HG03097 (cell line): Measurements from ENCODE around the gene ORC3.

ENCODE experiments used
- ATAC-seq: cut with Tn5 transposase; IDR thresholded peaks from one replicate; pipeline ENCODE4 v1.9.1; 2021; ENCODE audit not compliant: unreplicated experiment, low FRiP score

Gene ORC3

DNA sequence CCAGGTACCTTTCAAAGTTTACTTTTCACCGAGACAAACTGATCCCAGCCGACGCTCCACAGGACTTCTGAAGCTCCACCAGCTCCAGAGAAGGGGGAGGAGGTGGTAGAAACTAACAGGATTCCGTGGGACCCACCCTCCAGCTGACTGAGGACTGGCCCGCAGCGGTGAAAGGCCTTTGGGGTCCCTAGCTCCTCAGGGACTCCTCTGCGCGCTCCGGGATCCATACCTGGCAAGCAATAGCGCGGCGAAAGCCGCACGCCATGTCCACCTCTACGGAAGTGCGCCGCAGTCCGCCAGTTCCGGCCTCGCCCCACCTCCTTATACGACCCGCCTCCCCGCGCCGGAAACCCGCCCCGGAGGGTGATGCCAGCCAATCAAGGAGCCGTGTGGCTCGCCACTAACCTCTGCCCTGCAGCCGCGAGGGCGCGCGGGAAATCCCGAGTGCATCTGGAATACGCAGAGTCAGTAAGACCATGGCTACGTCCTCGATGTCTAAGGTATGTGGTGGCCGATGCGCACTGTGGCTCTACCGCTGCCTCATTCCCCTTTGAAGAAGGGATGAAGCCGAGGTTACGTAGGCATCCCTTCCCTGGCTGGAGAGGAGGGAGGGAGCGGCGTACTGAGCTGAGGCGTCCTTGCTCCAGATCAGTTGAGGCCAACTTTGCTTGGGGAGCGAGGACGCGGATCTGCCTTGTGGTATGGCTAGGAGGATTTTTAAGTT, at the start of gene ORC3, which contains the start of gene RARS2:
ORC3 (plus strand) TSS at position 443 of the 724 bp plus-strand sequence; CDS start at position 477, 34 bp downstream.
RARS2 (minus strand) TSS at position 295 of the 724 bp plus-strand sequence; CDS start at position 265, 30 bp downstream.
- peak; percentile 100 for ATAC-seq

DNA sequence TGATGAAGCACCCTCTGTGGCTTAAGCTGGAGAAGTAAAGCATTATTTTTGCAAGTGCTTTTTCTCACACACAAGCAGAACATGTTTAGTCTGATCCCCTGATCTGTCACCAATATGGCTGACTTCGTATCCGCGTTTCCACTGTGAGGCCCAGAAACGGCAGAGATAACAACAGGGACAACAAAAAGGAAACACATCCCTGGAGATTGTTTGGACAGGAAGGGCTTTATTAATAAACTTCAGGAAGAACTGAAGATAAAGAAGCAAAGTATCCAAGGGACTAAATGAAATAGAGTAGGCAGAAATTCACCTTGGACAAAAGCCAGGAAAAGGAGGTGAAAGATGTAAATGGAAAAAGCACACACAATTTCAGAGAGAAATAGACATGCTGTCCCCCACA, 49.4 kb upstream of the ORC3 start:
- ATAC-seq: no peak

DNA sequence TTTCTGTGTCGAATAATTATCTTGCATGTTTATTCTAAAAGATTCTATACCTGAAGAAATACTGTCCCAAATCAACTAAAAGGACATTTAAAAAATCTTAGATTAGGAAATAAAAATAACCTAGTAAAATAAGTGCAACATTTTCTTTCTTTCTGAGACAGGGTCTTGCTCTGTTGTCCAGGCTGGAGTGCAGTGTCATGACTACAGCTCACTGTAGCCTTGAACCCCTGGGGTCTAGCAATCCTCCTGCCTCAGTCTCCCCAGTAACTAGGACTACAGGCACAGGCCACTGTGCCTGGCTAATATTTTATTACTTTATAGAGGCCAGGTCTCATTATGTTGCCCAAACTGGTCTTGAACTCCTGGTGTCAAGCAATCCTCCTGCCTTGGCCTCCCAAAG, 48.9 kb upstream of the ORC3 start:
- ATAC-seq: no peak

DNA sequence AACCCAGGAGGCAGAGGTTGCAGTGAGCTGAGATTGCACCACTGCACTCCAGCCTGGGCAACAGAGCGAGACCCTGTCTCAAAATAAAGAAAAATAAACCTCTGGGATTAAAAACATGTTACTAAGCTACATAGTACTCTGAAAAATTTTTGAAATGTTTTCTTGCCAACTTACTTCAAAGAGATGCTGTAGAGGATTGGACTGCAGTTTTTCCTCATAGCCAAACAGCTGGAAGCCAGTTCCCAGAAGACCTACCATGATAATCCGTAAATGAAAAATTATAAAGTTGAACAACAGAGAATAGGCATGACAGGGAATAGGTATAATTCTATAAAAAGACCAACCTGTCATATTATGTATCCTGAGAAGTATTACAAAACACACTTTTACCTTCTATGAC, 48.2 kb upstream of the ORC3 start:
- ATAC-seq: no peak

DNA sequence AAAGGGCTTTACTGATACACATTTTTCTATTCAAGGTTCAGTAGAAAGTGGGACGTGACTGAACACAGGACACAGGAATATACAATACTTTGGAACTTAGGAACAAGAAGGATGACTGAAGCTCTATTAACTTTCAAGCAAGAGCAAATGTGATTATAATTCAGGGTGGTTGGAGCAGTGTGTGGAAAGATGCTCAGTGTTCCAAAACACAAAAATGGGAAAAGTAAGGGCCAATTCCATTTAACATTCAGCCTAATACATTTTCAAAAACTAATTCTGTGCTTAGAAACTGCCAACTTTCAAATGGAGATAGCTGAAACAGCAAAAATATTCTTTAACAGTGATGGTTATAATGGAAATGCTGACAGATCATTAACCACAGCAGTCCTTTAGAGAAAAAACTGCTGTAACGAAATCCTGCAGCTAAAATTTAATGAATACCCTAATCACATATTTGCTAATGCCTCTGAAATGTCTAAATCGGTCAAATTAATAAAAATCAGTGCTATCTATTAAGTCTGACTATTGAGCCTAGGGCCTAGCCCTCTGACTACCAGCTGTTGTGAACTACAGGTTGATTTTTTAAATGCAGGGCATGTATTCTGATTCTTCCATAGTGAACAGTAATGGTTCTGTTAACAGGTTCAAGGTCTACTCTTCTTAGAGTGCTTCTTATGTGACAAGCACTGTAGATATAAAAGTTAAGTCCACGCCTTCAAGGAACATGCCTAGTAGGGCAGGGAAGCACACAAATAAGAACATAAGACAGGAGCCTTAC, 46.0 kb upstream of the ORC3 start:
- ATAC-seq: no peak

DNA sequence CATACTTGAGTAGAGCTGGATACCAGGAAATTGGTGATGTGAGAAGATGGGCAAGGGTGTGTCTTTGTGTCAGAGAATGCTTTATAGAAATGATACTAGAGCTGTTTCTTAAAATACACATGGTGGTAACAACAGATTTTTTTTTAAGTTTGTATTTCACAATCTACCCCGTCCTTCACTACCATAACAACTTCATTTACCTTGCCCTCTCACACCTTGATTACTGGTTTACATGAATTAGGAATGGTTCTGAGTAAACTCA, 45.5 kb upstream of the ORC3 start:
- no peak for ATAC-seq

DNA sequence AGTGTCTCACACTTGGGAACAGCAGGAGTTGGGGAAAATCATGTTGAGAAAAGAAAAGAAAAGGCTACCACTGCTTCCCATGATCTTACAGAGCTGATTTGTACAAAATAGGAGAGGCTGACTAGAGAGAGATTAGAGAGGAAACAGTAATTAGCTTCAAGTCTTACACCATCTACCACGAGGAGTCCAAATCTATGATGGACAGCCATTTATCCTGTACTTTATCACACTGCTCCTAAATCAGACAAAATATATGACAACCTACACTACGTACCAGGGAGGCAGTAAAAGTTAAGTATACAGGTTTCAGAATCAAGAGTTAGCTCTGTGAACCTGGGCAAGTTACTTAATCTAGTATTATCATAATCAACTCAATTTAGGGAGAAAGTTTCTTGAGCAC, 38.1 kb upstream of the ORC3 start:
- no peak for ATAC-seq

DNA sequence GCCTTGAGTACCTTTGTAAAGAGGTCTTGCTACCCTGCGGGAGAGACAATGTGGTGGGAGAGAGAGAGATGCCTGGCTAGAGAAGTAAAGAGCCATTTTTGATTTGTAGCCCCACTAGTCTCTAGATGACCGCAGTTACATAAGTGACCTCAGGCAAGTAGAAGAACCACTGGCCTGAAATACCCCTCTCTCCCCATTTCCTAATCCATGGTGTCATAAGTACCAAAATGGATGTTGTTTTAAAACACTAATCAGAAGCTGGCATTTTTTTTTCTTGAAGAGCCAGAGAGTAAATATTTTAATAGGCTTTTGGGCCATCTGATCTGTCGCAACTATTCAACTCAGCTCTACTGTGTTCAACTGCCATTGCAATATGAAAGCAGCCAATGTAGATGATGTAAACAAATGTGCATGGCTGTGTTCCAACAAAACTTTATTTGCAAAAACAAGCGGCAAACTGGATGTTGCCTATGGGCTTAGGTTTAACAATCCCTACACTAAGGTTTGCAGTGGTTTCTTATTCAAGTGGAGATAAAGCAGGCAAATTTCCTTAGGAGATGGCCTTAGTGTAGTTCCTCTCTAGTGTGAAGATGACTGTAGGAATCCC, 36.7 kb upstream of the ORC3 start:
- ATAC-seq: no peak

DNA sequence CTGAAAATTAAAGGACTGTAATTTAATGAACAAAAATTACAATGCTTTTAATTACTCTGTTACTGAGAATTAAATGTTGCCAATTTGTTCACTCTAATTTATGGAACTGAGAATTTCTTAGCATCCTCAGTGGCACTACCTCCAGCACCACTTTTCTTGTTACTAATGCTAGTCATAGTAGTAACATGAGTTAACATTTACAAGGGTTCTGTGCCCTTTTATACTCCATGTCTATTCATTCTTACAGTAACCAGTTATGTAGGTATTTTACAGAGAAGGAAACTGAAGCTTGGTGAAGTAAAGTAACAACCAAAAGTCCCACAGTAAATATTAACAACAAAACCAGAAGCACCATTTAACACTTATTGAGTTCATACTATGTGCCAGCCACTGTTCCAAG, 34.4 kb upstream of the ORC3 start:
- ATAC-seq: no peak

DNA sequence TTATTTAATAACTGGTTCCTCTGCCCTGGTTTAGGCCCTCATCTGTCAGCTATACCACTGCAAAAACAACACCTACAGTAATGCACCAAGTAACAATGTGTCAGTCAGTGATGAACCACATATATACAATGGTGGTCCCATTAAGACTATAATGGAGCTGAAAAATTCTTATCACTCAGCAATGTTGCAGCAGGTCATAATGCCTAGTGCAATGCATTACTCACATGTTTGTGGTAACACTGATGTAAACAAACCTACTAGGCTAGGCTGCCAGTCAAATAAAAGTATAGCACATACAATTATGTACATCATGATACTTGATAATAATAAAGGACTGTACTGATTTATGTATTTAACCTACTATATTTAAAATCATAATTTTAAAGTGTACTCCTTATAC, 31.5 kb upstream of the ORC3 start:
- ATAC-seq: no peak

DNA sequence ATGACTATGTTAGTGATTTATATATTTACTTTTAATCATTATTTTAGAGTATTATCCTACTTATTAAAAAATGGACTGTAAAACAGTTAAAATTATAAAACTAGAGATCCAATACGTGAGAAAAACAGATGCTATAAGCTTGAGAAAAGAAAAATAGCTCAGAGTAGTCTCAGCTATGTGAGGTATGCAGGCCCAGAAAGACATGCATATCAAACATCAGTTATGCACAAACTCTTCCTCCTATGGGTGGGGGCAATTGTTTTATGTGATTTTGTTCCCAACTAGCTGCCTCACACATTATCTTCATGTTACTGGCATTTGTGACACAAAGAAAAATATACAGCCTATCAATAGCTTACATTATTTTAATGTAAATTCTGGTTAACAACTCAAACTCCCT, 28.9 kb upstream of the ORC3 start:
- ATAC-seq: no peak

DNA sequence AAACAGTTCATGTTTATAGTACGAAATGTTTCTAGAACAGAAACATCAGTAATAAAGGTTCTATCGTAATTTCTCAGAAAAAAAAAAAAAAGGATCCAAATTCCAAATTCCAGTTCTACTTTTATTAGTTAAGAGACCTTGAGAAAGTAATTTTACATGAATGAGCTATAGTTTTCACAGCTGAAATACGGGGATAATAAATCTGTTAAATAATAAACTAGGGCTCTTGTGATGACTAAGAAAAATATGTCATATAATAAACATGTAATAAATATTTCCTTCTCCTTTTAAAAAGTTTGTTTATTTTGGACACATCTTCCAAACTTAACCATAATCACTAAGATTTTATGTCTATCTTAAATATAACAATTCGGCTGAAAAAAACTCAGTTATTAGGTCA, 17.9 kb upstream of the ORC3 start:
- no peak for ATAC-seq

DNA sequence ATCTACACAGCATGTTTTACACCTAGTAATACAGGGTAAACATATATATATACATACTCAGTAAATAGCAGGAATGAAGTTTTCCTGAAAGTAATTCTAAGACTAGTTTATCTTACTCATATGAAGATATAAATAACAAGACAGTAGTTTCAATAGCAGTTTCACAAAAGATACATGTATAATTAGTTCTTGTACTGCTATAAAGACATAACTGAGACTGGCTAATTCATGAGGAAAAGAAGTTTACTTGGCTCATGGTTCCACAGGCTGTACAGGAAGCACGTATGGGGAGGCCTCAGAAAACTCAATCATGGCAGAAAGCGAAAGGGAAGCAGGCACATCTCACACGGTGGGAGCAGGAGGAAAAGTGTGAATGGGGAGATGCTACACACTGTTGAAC, 17.1 kb upstream of the ORC3 start:
- ATAC-seq: no peak

DNA sequence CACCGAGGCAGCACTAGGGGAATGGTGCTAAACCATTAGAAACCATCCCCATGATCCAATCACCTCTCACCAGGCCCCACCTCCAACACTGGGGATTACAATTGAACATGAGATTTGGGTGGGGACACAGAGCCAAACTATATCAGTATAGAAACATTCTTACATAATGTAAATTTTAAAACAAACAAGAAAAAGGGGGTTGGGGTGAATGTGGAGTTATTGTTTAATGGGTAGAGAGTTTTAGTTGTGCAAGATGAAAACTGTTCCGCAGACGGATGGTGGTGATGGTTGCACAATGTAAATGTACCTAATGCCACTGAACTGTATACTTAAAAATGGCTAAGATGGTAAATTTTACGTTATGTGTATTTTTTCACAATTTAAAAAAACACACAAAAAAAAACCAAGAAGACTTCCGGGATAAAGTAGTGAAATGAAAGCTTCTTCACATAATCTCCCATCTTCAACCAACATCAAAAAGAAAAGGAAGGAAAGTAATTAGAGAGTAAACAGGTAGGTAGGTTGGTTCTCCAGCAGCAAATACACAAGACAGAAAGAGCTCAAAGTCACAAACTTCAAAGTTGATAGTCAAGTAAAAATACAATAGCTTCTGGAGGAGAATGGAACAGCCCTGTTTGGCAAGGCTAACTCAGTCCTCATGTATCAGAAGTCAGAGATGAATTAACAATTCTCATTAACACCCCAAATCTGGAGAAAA, 16.5 kb upstream of the ORC3 start:
- no peak for ATAC-seq

DNA sequence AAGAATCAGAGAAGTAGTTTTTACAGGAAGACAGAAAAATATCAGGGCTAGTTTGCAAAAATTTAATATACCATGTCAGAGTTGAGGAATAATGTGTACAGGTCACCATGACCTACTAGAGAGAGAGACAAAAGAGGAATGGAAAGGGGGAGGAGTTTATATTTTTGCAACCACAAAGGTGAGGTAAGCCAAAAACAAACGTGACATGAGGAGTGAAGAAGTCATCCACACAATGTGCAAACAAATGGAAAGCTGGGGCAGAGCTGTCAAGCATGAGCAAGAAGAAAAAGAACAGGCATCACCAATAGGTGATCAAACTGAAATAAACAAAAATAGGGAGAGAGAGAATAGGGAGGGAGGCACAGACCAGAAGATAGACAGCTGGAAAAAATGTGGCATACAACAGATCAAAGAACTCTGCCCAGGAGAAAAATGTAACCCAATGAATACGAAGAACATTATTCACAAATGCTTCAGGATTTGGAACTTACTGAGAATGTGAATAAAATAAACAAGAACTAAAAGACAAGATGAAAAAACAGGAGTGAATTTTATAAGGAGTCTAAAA, 15.6 kb upstream of the ORC3 start:
- no peak for ATAC-seq

DNA sequence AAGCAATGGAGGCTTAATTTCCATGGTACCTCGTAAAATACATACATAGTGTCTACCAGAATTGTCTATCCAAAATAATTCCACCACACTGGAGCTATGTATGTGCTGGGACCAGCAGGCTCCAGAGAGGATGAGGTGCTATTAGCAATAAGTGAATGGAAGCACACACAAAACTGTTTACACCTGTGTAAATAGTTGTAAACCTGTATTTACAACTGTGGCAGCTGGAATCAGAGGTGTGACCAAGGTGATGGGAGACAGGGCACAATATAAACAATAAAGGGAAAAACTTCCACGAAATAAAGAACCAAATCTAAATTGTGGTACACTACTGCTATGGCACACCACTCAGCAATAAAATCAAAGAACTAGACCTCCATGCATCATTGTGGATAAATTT, 14.5 kb upstream of the ORC3 start:
- ATAC-seq: no peak

DNA sequence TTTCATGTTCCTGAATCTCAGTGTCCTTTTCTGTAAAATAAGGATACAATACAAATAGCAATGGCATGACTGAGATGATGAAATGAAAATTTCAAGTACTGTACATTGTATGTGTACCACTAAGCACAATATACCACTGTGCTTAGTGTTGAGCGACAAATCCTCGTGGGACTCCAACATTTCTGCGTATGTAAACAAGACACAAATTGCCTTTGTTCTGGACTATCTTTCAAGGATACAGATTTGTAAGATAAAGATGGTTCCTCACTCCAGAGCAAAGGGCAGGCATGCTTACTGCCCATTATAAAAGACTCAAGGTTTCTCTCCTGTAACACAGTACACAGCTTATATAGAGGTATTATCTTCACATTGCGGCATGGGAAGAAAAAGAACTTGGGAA, 6.1 kb upstream of the ORC3 start:
- no peak for ATAC-seq

DNA sequence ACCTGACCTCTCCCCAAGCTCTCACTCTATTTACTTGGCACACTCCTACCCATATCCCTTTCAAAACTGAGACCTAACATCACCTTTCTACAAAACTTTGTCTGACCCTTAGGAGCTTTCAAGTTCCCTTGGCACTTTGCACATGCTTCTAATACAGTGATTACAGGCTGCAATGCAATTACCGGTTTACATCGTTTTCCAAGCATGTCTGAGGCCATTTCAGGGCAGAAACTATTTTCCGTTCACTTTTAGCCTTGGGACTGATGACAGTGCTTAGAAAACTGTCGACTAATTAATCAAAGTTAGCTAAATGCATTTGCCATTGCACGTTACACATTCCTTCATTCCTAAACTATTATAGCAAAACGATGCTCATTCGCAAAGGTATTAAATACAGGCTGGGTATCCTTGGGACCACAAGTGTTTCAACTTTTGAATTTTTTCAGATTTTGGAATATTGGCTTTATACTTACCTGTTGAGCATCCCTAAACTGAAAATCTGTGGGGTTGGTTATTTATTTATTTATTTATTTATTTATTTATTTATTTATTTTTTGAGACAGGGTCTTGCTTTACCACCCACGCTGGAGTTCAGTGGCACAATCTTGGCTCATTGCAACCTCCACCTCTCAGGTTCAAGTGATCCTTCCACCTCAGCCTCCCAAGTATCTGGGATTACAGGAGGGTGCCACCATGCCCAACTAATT, 3.4 kb upstream of the ORC3 start:
- ATAC-seq: no peak

DNA sequence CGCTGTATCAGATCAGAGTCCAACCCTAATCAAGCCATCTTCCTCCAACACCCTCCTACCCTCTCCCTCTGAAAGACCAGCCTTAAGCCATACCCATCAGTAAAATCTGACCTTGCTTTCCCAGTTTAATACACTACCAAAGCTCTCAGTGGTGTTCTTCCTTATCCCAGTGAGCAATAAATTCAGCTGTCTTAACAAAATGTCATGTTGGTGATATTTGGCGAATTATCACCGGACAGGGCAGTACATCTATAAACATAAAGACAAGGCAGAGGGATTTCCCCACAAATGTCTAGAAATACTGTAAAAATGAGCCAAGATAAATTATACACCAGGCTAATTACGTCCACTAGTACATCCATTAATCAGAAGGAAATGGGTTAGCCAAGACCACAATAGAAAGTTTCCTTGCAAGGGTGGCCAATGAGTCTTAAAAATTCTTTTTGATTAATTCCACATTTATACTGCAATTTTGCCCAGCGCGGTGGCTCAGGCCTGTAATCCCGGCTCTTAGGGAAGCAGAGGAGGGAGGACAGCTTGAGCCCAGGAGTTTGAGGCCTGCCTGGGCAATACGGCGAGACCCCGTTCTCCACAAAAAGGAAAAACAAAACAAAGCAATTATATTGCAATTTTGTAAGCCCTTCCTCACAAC, 1.1 kb upstream of the ORC3 start:
- ATAC-seq: no peak

DNA sequence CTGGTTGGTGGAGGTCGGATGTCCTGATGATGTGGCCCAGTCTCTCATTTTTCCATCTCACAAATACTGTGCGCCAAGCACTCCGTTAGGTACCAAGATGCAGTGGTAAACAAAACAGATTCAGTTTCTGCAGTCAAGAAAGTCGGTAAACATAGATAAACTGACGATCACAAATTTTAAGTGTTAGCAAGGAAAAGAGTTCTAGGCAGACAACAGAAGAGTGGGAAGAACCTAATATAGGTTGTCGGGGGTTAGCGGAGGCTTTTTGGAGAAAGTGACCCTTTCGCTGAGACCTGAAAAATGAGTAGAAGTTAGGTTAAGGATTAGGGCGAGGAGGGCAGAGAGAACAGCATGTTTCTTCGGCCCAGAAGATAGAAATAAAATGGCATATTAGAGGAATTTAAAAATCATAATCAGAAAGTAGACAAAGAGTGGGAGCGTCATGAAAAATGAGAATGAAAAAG, 514 bp downstream of the ORC3 start:
- no peak for ATAC-seq
